Measurements from ENCODE around the gene NTM. TPM values are rescaled to one million over a fixed set of nuclear protein-coding genes. Genes with fewer than 3 reads are reported as not detected.
"Not testable (repeated sequence)": the region's sequence is repeated elsewhere in the genome, so short reads cannot be mapped to it uniquely, and the experiment has no call there.

The NTM gene
- total RNA-seq, 1 donor from 2014 or later: not detected

DNA sequence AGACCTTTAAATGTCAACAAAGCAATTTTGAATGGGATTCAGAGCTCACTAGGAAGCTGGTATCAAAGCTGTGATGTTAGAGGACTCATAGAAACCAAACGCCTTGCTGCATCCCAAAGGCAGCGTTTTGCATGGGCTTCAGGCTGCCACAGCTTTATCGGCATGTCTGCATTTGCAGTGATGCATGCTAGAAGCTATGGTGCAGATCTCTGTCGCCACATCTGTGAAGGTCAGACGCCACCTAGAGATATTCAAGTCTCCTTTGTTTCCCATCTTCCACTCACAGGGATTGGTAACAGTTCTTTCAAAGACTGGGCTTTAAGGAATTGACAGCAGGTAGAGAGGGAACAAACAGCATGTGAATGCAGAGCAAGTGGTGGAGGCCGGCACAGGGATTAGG is 47.8 kb downstream of the NTM start:
- ATAC-seq (no peak), DNase-seq (ENCODE audit: low spot score) (no peak)

DNA sequence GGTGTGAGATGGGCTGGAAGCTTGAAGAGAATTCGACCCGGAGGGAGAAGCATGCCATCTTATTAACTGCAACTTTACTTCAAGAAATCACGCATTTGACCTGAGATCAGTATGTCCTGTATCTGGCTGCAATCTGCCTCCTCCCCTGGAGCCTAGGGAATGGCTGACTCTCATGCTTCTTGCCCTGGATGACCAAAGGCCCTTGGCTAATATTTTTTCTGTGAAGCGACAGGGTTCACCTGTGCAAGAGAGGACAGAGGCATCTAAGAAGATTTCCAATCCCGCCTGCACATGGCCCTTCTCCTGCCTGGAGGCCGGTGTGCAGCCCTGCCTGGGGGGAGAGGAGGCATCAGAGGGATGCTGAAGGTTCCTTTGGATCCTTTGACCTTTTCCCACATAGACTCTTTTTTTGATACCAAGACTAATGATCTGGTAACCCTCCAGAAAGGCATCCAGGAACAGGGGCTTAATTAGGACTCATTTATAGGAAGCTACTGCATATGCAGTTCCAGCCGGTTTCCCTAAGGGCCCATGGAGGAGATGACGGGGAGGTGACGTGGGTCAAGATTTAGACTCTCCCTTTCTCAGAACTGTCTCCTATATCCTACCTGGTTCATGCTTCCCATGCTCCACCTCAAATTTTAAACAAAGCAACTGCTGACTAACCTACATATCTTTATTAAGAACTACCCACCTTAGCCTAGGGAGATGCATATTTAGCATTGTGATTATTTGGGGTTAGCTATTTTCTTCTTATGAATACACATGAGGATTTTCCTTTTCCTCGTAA is 50.8 kb downstream of the NTM start:
- no peak for ATAC-seq
- DNase-seq (ENCODE audit: low spot score): no peak

DNA sequence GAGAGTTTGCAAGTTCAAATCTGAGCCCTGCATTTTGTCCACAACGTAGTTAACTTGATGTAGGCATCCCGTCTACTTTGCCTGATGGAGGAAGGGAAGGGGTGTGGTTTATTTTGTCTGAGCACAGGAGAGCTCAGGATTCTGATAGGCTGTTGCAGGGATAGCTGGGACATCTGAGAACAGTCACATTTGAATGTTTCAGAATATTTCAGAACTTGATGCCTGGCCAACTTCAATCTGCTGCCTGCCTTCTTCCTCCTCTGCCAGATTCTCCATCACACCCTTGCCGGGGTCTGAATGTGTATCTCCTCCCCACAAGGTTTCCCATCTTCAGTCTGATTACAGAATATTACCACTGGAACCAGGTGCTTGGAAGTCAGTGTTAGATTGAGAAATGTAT is 51.6 kb downstream of the NTM start:
- ATAC-seq (no peak), DNase-seq (ENCODE audit: low spot score) (no peak)

DNA sequence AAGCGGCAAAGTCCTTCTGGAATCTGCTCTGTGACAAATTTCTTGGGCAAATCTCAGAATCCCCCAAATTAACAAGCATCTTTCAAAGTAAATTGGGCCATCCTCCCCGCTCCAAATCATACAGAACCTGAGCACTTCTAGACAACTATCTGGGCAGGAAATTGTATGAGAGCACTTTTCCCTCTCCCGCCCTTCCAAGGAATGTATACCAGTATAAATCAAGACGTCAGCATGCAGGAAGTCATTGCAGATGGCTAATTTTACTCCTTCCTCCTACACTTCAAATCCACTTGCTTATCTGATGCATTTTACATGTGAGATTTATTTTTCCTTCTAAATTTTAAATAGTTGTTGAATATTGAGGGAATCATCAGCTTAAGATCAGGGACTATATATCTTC is 52.1 kb downstream of the NTM start:
- no peak for DNase-seq (ENCODE audit: low spot score)
- ATAC-seq: no peak

DNA sequence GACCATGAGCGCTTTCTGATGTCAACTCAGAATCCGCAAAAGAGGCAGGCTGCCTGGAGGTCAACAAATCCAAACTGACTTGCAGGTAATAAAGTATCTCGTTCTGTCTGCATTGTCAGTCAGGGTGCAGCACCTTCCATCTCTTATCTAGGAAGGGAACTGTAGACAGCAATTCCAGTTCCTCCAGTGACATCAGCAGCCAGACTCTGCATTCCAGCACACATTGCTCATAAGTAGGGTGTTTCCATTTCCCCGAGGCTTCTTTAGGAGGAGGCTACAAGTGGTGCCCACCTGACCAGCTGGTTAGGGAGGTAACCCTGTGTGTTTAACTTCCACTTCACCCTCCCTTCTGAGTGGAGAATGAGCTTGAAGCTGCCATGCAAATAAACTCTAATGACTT is 53.3 kb downstream of the NTM start:
- ATAC-seq (no peak), DNase-seq (ENCODE audit: low spot score) (no peak)

DNA sequence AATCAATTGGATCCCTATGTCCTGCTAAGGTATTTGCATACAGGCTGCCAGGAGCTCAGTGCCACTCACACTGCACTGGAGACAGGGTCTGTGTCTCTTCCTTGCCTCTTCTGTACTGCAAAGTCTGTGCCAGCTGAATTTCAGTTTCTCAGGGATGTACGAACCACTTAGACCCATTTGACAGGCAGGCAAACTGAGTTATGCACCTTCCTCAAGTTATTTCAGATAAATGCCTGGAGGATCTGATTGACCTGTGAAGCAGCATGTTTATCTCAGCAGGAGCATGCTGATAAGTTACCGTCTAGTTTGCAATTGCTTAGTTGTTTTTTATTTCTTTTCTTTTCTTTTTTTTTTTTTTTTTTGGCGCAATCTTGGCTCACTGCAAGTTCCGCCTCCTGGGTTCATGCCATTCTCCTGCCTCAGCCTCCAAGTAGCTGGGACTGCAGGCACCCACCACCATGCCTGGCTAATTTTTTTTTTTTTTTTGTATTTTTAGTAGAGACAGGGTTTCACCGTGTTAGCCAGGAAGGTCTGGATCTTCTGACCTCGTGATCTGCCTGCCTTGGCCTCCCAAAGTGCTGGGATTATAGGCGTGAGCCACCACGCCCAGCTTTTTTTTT is 54.0 kb downstream of the NTM start:
- not testable (repeated sequence) for DNase-seq (ENCODE audit: low spot score); ATAC-seq

DNA sequence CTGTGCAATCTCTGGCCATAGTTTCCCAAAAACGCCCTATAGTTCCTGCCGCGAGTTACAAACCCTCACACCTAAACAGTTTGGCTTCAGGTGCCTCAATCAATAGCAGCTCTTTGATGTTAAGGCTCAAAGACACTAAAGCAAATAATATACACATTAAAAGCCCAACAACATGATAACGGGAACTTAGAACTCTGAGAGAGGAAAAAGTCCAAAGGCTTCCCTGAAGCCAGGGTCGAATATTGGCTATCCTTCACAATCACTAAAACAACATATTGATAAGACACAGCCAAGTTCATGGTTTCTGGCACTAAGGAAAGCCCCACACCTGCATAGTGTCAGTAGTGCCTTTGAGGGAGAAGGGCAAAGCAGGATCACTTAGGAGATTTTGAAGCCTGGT is 54.9 kb downstream of the NTM start:
- DNase-seq (ENCODE audit: low spot score) (no peak), ATAC-seq (no peak)

DNA sequence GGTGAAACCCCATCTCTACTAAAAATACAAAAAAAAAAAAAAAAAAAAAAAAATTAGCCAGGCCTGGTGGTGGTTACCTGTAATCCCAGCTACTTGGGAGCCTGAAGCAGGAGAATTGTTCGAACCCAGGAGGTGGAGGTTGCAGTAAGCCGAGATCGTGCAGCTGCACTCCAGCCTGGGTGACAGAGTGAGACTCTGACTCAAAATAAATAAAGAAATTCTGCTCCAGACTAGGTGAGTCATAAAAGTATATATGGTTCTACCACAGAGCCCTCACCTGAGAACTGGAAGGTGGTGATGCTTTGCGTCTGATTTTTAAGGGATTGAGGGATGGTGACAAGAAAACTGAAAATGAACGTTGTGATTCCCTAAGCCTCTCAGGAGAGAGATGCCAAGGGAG is 58.4 kb downstream of the NTM start:
- DNase-seq (ENCODE audit: low spot score): no peak
- ATAC-seq: no peak

DNA sequence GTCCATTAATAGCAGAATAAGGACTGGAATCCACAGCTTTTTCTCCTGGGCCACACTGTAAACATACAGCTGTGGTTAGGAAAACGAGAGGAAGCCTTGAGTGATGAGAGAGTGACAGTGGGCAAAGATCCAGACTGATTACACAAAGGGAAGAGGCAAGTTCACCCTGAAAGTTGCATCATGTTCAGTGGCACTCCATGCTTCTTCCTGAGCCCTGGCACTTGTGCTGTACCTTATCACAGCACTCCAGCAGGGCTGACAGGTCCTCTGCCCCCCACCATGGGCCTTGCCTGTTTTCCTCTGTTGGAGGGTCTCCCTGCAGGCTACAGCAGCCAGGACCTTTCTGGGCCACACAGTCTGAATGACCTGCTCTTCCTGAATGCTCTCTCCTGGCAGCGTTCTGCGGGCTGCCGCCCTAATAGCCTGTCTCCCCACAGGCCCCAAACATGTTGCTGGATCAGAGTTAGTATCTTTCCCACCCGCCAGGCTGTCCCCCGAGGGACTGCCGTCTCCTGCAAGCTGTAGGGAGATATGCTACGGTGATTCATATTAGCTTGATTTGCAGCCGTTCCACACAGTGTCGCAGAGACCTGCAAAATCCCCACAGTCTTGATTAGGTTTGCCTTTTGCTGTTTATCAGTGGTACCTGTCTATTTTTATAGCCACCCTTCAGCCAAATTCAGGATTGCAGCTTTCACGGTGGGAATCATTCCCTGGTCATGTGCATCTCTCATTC is 60.2 kb downstream of the NTM start:
- ATAC-seq (no peak), DNase-seq (ENCODE audit: low spot score) (no peak)

DNA sequence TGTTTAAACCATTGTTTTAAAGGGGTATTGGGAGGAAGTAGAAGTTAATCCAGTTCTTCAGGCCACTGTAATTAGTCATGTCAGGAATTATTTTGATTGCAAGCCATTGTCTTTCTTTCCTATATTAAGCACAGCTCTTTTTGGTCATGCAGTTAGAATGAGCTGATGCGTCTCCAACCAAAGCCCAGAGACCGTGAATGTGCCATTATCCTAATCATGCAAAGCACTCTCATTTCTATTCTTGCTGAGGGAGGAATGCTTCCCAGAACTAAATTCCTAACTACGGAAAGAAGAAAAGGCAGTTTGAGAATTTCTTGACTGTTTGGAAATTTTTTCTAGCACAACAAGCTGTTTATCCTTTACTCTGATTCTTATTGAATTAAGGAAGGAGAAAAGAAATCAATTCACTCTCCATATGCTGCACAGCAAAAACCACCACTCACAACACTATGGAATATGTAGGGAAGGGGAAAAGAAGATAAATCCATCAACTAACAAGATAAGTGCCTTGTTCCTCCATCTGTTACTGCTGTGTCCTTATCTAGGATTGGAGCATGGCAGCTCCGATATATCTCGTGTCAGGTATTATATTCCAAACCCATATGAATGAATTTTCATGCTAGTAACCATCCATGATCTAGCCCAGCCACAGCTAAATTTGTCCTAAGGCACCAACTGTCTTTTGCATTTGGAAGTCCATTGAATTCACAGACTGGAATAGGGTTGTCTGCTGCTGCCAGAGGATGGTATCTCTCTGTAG is 70.8 kb downstream of the NTM start:
- no peak for DNase-seq (ENCODE audit: low spot score)
- ATAC-seq: no peak

DNA sequence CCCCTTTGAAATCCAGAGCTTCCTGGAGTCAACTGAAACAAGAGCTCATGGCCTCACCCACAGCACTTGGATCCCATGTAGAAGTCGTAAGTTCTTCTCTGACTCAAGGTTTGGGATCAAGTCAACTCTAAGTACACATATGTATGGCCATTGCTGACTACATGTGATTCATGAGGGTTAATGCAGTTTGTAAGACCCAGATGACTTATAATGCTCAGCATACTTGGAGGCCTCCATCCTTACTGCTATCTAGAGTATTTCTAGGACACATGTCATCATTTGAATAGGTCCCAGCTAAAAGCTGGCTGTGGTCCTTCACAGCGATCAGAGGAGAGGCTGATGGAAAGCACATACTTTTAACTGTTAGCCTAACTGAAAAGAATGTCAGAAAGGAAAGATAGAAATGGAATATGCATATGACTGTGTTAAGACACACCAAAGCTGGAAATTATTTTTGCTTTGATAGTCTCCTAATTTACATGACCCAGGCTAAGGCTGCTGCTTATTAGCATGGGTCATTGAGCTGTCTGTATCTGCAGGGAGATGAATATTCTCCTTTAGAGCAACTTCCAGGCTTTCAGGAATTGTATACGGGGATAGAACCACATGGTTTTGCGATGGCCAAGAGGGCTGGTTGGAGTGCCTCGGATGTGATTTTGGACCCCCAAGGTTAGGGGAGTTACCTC is 76.3 kb downstream of the NTM start:
- ATAC-seq (no peak), DNase-seq (ENCODE audit: low spot score) (no peak)

DNA sequence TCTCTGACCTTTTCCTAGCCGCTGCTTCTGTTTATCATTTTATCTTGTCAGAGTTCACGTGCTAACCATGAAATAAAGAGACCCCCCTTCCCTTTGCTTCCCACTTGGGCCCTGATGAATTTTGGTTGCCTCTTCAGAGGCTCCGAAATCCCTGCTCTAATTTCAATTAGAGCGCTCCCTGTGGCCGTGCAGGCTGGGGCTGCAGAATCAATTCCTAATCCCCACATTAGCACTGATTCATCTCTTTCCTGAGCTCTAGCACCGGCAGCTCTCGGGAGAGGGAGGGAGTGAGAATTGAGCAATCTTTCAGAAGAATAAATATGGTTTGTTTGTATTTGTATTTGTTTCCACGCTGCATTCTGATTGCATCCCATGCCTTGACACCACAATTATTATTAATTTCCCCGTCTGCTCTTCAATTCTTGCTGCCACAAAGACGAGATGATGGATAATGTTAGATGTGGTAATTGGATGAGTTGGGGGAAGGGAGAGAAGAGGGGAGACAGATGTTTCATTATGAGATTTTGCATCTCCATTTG is 76.9 kb downstream of the NTM start:
- DNase-seq (ENCODE audit: low spot score) (no peak), ATAC-seq (no peak)

DNA sequence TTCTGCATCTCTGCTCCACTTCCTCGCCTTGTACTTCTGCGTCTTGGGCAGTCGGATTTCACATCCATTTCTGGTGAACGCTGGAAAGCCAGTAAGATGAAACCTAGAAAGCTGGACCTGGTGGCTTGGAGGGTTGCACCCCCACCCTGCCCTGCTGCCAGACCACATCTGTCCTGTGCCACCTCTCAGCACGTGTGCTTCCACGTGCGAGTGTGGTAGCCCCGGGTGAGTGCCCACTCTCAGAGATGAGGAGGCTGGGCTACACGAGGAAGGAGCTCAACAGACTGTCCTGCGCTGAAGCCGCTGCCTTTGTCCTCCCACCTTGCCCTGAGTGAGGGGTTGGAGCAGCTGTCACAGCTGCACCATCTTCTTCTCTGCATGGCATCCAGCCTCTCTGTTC is 77.5 kb downstream of the NTM start:
- no peak for ATAC-seq
- no peak for DNase-seq (ENCODE audit: low spot score)

DNA sequence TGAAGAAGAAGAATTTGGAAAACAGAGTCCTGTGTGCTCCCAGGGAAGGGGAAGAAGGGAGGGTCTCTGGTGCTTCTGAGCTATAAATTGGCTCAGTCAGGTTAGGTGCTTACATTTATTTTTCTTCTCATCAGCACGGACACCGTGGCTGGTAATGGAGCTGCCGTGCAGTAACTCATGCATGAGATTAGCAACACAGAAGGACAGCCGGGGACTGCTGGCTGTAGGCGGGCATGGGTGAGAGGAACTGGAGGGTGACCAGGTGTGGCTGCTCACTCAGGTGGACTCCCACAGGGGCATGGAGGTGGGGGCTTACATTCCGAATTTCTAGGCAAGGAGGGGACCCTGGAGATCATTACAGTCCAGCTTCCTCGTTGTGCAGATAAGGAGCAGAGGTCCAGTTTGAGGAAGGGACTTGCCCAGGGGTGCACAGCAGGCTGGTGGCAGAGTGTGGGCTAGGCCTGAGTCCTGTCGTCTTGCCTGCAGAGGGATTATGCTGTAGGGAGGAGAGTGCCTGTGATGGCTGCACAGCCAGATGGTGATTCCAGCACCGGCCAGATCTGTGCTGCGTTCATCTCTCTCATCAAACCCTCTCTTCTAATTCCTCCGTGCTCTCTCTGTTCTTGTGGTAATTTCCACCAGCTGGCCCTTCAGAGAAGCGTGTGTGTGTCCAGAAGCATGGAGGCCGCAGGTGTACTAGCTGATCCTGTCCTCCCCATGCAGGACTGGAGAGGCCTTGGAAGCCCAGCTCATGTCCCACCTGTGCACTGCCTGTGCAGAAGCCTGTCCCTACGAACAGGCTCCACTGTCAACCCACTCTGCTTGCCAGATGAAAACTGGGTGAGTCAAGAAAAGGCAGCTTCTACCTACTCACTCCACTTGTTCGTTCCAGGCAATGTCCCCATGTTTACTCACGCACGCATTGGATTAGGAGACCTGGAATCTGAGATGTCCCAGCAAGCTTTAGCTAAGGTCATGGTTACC is 78.9 kb downstream of the NTM start:
- ATAC-seq: no peak

DNA sequence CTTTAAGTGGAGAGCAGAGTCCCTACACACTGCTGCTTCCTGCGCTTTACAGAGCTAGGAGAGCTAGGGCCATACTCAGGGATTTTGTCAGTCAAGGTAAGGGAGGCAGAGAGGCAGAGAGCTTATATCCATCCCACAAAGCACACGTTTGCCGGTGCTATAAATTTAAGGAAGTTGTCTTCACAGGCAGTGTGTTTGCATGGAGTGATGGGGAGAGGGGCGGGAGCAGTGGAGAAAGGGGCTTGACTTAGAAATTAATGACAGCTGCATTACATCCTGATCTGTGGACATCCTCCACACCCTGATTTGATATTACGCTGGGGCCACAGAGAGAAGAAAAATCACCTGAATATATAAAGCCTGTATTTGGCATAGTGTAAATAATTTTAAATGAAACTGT is 84.1 kb downstream of the NTM start:
- DNase-seq (ENCODE audit: low spot score) (no peak), ATAC-seq (no peak)

More for the DNA sequence above, 78.9 kb downstream of the NTM start:
- DNase-seq (ENCODE audit: low spot score): no peak

DNA sequence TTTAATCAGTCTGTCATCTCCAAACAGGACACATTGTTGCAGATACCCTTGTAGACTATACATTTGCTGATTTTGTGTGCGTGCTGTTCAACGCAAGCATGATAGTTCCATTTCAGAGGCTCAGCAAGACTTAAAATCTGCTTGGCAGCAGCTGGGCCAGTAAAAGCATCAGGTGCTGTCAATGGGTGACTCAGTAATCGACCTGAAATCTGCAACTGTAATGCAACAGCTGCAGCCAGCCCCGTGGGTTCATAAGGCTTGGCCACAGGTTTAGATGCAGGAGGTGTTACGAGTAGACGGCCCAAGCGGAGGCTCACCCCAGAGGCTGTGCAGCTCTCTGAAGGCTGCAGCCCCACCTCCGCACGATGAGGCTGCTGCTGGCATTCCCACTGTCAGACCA is 84.6 kb downstream of the NTM start:
- no peak for DNase-seq (ENCODE audit: low spot score)
- ATAC-seq: no peak

DNA sequence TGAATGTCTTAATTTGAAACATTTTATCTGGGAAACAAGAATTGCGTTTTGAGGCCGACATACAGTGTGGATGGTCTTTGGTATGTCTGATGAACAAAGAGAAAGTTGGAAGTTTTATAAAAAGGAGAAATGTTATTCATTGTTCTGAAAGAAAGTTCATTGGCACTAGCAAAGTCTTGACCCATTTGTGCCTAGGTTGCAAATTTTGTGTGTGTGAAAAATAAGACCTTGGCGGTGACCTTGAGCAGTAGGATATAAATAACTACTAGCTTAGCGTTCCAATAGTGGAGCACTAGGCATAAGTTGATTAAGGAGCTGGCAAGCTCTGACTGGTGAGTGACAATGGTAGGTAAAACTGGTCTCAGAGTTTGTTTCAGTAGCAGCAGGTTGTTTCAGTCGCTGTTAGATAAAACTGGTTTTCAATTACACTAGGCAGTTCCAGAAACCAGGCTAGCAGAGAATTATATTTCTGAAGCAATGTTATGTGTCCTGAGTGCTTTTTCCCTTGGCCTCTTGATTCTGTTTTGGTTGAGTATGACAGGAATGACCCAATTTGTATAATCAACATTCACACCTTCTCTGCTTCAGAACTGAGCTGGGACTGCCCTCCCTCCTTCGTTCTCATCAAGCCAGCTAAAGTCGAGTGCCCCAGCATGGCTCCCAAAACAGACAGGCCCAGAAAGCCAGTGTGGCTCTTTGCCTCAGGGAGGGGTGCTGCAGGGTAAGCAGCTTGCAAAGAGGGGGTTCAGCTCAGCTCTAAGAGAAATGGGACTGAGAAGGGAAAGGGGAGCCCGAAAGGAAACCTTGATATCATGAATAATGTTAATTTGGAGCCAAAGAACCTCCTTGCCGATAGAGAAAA is 85.7 kb downstream of the NTM start:
- ATAC-seq (no peak), DNase-seq (ENCODE audit: low spot score) (no peak)

DNA sequence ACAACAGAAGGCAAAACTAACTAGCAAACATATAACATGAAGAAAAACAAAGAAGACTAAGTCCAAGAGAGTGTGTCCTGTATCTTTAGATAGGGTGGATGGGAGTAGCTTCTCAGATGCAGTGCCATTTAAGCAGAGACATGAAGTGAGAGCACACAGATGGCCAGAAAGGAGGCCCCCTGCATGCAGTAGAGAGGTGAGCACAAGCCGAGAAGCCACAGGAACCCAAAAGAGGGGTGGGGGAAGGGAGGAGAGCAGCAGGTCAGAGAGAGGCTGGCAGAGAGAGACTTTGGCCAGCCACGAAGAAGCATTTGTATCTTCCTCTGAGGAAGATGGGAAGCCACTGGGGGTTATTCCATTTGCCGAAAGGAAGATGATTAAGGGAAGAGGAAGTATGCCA is 86.7 kb downstream of the NTM start:
- no peak for ATAC-seq
- no peak for DNase-seq (ENCODE audit: low spot score)
